HG03565 (cell line): Measurements from ENCODE around the gene DNAH9.

ENCODE experiments used
- ATAC-seq: cut with Tn5 transposase; IDR thresholded peaks from one replicate; pipeline ENCODE4 v1.9.1; 2021; ENCODE audit warnings: mild to moderate bottlenecking, moderate library complexity; ENCODE audit not compliant: unreplicated experiment

DNAH9 gene

DNA sequence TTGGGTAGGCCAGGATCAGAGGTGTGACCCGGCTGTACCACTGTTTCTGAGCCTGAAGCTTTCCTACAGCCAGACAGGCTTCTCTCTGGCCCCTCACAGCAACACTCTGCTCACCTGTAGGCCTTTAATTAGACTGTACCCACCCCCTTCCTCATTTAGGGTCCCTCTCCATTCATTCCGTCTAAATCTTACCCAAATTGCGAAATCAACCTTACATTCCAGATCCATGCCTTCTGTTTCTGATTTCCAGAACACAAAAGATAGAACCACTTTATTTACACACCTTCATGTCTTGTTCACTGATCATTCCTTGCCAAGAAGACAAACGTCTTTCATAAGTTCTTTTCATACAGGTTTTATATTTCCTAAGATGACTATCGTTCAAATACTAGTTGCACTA is 238.2 kb downstream of the DNAH9 start:
- no peak for ATAC-seq

DNA sequence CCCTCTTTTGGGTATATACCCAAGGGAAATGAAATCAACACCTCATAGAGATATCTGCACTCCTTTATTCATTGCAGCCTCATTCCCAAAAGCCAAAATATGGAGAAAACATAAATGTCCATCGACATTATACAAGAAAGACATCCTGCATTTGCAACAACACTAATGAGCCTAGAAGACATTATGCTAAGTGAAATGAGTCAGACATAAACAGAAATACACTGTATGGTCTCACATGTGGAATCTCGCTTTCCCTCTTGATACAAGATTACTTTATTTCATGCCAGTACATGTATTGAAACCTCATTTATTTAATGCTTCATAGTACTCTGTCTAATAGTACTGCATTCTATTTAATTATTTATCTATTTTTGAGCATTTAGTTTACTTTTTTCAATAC is 241.8 kb downstream of the DNAH9 start:
- ATAC-seq: no peak

DNA sequence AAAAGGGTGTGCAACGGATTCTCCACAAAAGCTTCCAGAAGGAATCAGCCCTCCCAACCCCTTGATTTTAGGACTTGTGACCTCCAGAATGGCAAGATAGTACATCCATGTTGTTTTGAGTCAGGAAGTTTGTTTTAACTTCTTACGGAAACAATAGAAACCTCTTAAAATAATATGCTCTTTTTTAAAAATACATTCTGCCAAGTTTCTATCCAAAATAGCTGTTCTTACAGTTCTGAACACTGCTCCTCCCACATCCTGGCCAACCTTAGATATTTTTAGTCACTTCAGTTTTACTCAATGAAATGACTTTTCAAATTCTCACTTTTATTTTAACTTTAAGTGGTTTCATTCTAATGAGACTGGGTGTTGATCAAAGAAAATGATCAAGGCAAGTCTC is 242.6 kb downstream of the DNAH9 start:
- ATAC-seq: no peak

DNA sequence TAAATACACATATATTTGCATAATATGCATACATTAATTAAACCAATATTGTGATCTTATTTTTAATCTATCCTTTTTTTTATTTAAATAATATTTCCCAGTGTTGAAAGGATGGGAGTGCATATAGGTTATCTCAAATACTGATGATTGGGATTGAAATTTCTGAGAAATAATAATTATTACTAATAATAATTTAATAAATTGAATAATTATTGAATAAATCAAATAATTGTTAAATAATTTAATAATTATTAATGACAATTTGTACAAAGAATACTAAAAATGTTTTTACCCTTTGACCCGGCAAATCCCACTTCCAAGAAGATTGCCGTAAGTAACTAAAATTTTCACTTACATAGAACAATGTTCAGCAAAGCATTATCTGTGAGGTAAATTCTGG is 250.1 kb downstream of the DNAH9 start:
- ATAC-seq: no peak

DNA sequence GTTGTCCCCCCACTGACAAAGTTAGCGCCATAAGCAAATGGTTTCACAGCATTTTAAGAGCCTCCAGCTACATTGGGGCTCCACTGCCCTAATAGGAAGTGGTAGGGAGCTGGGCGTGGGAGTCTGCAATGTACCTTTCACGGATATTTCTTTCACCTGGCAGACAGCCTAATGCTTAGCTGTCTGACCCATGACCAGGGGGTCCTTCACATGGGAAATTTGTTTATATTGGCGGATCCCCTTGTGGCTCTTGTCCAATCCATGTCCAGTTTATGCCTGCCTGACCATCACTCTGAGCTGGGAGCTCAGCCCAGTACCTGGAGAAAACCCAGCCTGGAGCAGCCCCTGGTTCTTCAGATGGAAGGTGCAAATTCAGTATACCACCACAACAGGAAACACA is 254.0 kb downstream of the DNAH9 start:
- ATAC-seq: no peak

DNA sequence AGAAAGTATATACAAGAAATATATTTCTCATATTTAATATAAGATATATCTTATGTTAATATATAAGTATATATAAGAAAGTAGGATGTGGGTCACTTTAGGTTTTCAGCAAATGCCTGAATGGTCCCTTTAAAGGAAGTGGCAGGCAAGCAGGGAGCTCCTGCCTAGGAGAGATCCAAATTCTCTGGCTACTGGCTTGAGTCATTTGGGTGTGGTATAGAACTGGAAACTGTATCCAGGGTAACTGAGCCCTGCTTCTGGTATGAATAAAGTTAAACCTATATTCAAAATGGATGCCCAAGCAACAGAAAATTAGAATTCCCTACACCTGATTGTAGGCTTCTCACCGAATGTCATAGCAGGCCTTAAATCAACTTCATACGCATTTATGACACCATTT is 254.6 kb downstream of the DNAH9 start:
- no peak for ATAC-seq

DNA sequence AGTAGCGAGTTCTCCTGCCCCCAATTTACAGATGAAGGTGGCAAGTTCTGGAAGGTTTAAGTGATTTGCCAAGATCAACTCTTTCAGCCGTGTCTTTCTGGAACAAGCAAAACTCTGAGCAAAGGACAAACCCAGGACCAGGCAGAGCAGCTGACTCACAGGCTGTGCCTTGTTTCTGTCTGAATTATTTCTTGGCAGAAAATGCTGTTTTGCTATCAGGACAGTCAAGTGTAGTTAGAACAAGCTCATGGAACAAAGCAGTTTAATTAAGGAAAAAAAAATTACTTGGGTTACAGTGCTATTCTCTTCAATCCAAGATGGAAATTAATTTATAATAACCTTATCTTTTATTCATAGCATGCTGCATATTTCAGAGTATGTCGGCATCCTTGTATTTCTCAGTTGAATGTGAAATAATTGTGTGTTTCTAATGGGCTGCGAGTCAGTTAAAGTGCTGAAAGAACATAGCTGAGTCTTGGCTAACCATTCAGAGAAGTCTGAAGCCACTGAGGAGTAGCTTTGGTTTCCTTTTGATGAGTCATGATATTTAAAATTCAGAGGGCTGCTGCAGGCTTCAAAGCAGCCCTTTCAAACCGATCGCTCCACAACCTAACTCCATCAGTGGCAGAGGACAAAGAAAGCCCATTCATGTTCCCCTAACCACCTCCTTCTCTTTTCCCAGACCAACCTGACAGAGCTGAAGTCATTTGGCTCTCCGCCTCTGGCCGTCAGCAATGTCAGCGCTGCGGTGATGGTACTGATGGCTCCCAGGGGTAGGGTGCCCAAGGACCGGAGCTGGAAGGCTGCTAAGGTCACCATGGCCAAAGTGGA is 255.3 kb downstream of the DNAH9 start:
- no peak for ATAC-seq

DNA sequence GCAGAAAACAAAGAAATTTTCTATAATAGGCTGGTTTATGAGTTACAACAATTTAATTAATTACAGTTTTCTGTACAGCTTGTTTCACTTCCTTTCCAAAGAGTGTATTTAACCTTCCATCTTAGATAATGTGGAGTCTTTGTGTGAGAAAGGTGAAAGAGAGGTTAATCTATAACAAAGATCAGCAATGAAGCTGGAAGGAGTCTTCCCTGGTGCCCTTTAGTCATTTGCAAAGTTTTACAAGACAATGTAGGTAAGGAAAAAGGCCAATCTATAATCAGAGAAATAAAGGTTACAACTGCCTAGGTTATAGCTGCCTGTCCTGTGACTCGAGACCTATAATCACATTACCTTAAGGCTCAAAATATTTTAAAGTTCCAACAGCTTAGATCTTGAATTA is 257.0 kb downstream of the DNAH9 start:
- no peak for ATAC-seq

DNA sequence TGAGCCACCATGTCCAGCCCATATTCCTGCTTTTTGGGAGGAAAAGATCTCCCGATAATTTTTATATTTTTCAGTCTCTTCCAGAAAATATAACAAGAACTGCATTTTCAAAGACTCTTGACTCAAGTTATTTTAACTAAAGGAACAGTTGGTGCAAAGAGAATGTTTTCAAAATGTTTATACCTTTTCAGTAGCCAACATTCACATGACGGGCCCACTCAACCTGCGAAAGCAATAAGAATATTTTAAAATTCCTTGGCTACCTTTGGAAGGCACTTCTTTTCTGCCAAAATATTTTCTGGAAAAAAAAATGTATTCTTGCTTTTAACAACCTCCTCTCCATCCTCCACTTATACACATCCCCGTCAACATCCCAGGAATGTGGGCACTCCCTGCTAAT is 258.7 kb downstream of the DNAH9 start:
- no peak for ATAC-seq

DNA sequence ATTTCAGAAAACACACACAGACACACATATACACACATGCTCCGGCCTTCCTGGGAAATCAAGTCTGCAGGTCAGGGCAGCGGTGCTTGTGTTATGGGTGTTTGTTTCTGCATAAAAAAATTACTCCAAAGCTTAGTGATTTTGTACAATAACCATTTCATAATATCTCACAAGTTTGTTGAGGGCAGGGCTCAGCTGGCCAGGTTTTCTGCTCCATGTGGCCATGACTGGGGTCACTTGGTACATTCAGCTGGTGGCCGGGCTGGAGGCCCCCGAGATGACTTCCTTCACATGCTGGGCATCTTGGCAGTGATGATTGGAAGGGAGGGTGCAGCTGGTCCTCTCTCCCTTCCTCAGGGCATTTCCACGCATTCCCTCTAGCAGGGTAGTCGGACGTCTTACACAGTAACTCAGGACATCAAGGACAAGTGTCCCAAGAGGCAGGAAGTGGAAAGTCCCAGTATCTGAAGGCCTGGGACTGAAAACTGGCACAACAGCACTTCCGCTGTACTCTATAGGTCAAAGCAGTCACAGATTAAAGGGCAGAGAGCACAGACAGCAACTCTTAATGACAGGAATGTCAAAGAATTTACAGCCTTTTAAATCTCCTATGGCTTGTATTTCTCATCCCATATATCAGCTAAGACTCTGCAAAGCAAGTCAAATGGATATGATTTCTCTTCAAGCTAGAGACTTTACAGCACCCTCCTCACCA is 271.6 kb downstream of the DNAH9 start:
- no peak for ATAC-seq

DNA sequence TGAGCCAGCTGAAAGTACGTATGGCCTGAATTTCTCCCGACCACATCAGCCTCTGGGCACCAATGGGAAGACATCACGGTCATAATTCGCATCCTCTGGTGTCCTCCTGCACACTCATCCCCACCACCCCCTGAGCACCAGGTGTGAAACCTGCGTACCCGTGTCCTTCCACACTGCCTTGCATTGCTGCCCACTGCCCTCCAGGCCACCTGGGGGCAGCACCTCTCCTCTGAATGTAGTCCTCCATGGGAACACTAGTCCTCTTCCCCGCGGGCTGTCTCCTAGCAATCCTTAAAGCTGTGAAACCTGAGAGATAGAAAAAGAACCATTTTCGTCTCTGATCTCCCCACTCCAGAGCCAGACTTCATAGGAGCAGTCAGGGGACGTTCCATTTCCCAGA is 273.5 kb downstream of the DNAH9 start:
- ATAC-seq: no peak

DNA sequence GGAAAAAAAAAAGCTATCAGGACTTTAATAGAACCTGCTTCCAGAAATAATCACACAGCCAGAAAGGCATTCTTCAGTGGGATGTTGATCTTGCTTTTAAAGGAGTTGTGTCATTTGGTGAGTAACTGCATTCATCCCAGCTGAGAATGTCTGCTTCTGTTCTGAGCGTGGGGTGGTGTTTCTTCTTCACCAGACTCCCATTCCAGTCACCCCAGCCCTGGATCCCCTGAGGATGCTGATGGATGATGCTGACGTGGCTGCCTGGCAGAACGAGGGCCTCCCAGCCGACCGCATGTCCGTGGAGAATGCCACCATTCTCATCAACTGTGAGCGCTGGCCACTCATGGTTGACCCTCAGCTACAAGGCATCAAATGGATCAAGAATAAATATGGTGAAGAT is 276.5 kb downstream of the DNAH9 start:
- no peak for ATAC-seq

DNA sequence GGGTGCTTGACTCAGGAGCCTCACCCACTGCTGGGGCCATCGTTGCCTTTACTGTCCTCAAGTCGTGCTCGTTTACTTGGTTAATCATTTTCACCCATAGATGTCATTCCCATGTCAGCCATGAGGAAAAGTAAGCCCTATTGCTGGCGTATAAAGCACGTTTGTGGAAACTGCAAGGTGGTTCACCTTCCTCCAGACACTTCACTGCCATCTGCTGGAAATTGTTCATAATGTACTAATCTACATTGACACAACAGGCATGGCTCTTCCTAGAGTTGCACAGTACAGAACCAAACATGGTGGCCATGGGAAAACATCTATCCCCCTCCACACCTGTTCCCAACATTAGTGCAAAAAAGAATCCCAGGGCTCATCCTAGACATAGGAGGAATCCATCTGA is 282.4 kb downstream of the DNAH9 start:
- ATAC-seq: no peak

DNA sequence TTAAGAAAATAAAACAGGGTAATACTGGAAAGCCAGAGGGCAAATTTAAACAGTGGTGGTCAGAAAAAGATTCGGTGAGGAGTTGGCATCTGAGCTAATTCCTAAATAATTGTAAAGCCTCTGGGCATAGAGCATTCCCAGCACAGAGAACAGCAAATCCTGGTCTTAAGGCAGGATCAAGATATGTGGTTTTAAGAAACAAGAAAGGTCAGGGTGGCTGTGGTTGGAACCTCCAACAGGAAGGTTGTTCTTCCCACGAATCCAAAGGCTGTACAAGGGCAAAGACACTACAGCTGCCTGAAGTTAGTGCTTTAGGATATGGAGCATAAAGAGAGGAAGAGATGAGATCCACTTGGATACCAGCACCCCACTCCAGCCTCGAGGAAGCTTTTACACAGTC is 284.4 kb downstream of the DNAH9 start:
- no peak for ATAC-seq

DNA sequence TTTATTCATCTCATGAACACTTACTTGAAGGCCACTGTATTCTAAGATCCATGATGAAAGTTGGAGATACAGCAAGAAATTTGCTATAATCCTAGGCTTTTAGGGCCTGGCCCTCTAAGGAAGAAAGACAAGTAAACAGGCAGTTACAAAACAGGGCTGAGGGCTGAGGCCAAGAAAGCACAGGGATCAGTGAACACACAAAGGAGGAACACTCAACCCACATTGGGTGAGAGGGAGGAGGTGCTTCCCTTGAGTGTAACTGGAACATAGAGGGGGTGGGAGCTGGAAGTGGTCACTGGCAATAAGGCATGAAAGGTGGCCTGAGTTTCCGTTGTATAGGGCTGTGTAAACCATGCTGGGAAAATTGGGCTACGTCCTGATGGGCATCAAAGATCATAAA is 286.8 kb downstream of the DNAH9 start:
- ATAC-seq: no peak

DNA sequence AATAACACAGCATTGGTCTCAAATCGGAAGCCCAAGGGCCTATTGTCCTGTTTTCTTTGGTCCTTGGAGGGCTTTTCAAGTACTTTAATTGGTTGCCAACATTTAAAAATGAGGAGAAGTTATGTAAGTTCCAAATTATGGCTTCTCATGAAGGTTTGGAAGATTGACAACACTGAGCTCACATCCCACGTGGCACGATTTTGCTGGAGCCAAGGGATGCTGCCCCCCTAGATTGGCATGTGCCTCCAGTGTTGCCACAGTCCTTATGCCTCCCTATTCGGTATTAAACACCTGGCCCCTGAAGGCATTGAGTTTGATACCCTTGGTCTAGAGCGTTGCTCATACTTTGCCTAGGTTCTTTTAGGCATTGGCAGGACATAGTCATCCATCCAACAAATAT is 291.0 kb downstream of the DNAH9 start:
- ATAC-seq: no peak

DNA sequence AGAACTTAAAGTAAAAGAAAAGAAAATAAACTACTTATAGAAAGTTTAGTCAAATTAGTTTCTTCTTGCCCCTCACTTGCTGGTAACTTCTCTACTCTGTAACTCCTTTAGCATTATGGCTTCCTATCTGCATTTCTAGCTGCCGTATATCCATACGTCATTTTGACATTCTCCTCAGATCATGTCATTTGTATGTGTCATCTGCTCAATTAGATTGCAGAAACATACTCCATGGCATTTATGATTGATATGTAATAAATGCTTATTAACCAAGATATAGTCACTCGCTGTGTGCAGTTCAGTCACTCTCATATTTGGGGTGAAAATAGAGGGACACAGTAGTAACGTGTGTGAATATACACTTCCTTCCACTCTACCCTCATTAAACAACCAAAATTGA is 295.6 kb downstream of the DNAH9 start:
- ATAC-seq: no peak

DNA sequence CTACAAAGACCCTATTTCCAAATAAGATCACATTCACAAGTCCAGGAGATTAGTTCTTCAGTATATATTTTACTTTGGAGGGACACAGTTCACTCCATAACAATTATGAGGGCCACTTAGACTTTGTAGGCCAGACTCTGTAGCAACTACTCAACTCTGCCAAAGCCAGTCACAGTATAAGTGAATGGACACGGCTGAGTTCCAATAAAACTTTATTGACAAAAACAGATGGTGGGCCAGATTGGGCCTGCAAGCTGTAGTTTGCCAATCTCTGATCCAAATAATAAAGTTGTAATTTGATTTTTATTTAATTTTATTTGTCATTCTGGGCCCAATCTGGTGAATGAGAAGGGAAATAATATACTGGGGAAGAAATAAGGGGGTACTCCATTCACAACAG is 297.9 kb downstream of the DNAH9 start:
- no peak for ATAC-seq

DNA sequence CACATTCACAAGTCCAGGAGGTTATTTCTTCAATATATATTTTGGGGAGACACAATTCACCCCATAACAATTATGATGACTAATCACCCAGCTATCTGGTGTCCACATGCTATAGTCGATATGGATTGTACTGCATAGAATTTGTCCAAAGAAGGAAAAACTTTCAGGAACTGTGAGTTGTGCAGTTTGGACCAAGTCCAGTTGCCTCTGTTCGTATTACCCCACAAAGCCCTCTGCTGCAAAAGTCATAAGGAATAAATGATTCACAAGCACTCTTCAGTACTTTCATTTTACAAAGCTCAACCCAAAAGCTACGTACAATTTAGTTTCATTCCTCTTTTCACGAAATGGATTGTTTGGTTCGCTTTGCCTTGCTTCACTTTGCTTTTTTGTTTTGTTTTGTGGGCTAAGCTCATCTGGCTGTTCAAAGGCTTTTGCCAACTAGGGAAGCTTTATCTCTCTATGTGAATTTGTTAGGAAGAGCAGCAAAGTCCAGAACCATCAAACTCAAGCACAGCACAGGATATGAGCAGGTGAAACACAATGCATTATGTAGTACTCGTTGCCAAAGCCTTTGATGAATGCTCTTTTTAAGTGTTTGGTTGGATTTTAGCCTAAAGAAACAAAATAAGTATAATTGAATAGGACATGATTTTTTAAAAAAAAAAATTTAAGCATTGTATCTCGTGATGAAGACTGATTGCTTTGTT is 300.4 kb downstream of the DNAH9 start:
- no peak for ATAC-seq

DNA sequence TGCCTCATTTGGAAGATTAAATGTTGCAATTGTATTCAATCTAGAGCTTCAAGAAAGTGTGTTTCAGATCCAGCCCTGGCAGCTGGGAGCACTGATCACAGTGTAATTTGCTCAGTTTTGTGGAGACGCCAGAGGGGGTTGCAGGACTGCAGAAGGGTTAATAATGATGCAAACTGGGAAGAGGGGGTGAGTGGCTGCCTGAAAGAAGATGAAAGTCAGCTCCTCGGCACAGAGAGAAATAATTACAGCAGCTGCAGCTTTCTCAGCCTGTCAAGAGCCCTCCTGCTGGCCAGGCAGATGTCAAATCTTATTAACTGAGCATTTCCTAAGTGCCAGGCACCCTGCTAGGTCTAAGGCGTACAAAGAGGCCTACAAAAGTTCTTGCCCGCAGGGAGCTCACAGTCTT is 301.3 kb downstream of the DNAH9 start:
- no peak for ATAC-seq

DNA sequence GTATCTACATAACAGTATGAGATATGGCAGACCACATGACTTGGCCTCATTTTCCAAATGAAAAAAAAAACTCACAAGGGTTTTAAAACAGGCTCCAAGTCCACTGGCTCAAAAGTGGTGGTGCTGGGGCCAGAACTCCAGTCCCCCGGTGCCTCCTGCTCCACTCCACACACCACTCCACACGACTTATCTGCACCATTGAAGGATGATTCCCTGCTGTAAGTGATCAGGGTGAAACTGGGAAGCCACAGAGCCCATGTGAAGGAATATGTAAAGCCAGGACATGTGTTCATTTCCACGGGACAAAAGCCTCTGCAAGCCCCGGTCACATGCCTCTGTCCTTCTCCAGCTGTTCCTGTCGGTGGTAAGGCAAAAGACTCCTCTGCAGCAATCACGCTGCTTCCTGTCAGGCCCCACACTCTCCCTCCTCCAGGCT is 301.8 kb downstream of the DNAH9 start:
- no peak for ATAC-seq

DNA sequence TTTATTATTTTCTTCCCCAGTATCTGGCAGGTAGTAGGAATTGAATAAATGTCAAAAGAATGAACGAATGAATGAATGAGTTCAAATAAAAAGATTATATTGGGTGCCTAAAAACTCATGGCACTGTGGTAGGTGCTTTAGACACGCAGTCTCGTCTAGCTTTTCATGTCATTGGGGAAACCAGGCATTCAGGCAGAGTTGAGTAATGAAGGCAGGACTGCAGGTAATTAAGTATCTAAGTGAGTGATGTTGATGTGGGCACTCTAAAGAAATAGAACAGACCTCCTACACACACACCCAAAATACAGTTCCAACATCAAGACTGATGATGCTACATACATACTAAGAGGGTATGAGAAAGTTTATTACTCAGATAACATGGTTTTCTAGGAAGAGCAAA is 302.4 kb downstream of the DNAH9 start:
- ATAC-seq: no peak
